H54 (cell line): Measurements from ENCODE around the gene ZNF746.
A peak's percentile ranks its signal among the peaks of the same experiment; 100 is the strongest.

Experiments used
- DNase-seq: peaks from one replicate; pipeline ENCODE4 v3.0.0; 2011; ENCODE audit warnings: low spot score, mixed read lengths; ENCODE audit not compliant: insufficient read length
- FAIRE-seq: peaks from 3 replicates; lab custom pipeline; 2011; peaks lifted over from hg19 to GRCh38; lab: Jason Lieb, UNC
- POLR2A ChIP-seq: IDR thresholded peaks from 2 replicates; pipeline ENCODE4 v1.6.1; 2011; ENCODE audit warnings: low read depth, mild to moderate bottlenecking, low read length

Gene ZNF746

GRCh38 chr7:149497467-149498261 lies at the start of gene ZNF746:
TSS of gene ZNF746 (minus strand) at chr7:149497809. CDS start at chr7:149497536, 273 bp downstream.
- FAIRE-seq: no peak
- TF ChIP-seq POLR2A: peak; percentile 78
- peak; percentile 92 for DNase-seq

- no peak for TF ChIP-seq POLR2A
Observed at GRCh38 chr7:149547126-149547525, 49.5 kb upstream of the ZNF746 start.

GRCh38 chr7:149546331-149546730 lies 48.7 kb upstream of the ZNF746 start:
- no peak for DNase-seq
- no peak for TF ChIP-seq POLR2A
- no peak for FAIRE-seq

More at GRCh38 chr7:149547126-149547525, 49.5 kb upstream of the ZNF746 start:
- no peak for DNase-seq
- FAIRE-seq: no peak

- no peak for TF ChIP-seq POLR2A
- DNase-seq (no peak), FAIRE-seq (no peak)
Observed at GRCh38 chr7:149544028-149544427, 46.4 kb upstream of the ZNF746 start.

GRCh38 chr7:149532654-149533053 lies 35.0 kb upstream of the ZNF746 start:
- no peak for TF ChIP-seq POLR2A
- DNase-seq (no peak), FAIRE-seq (no peak)

GRCh38 chr7:149529136-149529718 lies 31.6 kb upstream of the ZNF746 start:
- no peak for DNase-seq
- no peak for TF ChIP-seq POLR2A
- no peak for FAIRE-seq

GRCh38 chr7:149527414-149527813 lies 29.8 kb upstream of the ZNF746 start:
- DNase-seq (no peak), FAIRE-seq (no peak)
- no peak for TF ChIP-seq POLR2A

- no peak for TF ChIP-seq POLR2A
- FAIRE-seq: no peak
- DNase-seq: no peak
Observed at GRCh38 chr7:149525280-149525679, 27.7 kb upstream of the ZNF746 start.

- FAIRE-seq: no peak
- no peak for TF ChIP-seq POLR2A
- no peak for DNase-seq
Observed at GRCh38 chr7:149524394-149524793, 26.8 kb upstream of the ZNF746 start.

GRCh38 chr7:149510248-149510647 lies 12.6 kb upstream of the ZNF746 start:
- DNase-seq: no peak
- no peak for FAIRE-seq
- no peak for TF ChIP-seq POLR2A

- no peak for DNase-seq
- FAIRE-seq: no peak
- no peak for TF ChIP-seq POLR2A
Observed at GRCh38 chr7:149509774-149510173, 12.2 kb upstream of the ZNF746 start.

GRCh38 chr7:149505551-149505950 lies 7.9 kb upstream of the ZNF746 start:
- no peak for TF ChIP-seq POLR2A
- DNase-seq (no peak), FAIRE-seq (no peak)

- DNase-seq (no peak), FAIRE-seq (no peak)
- no peak for TF ChIP-seq POLR2A
Observed at GRCh38 chr7:149501651-149502050, 4.0 kb upstream of the ZNF746 start.

GRCh38 chr7:149500910-149501309 lies 3.3 kb upstream of the ZNF746 start:
- DNase-seq (no peak), FAIRE-seq (no peak)
- TF ChIP-seq POLR2A: no peak

GRCh38 chr7:149500201-149500600 lies 2.6 kb upstream of the ZNF746 start:
- FAIRE-seq (no peak), DNase-seq (no peak)
- TF ChIP-seq POLR2A: no peak
